AG08395 (cell line): ENCODE results near the gene LRRC1.

Experiments
- DNase-seq: peaks from one replicate; pipeline ENCODE4 v3.0.0; 2012; ENCODE audit warnings: mixed read lengths, low spot score

Gene LRRC1

GRCh38 chr6:53962646-53963045, 167.8 kb downstream of the LRRC1 start:
- no peak for DNase-seq

GRCh38 chr6:53967415-53967814, 172.6 kb downstream of the LRRC1 start:
- DNase-seq: no peak
